ENCODE results near the gene HTR1E.

The HTR1E gene

GRCh38 chr6:87059943-87060342, 122.6 kb downstream of the HTR1E start:
- DNase-seq (ENCODE audit: low read depth): no peak
- TF ChIP-seq, protein P1, sequence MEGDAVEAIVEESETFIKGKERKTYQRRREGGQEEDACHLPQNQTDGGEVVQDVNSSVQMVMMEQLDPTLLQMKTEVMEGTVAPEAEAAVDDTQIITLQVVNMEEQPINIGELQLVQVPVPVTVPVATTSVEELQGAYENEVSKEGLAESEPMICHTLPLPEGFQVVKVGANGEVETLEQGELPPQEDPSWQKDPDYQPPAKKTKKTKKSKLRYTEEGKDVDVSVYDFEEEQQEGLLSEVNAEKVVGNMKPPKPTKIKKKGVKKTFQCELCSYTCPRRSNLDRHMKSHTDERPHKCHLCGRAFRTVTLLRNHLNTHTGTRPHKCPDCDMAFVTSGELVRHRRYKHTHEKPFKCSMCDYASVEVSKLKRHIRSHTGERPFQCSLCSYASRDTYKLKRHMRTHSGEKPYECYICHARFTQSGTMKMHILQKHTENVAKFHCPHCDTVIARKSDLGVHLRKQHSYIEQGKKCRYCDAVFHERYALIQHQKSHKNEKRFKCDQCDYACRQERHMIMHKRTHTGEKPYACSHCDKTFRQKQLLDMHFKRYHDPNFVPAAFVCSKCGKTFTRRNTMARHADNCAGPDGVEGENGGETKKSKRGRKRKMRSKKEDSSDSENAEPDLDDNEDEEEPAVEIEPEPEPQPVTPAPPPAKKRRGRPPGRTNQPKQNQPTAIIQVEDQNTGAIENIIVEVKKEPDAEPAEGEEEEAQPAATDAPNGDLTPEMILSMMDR (IDR thresholded peaks at IDR 0.05; ENCODE audit: insufficient read depth, low read depth, low read length, missing control alignments): no peak
- H3K4me3 ChIP-seq (ENCODE audit: low read length): no peak overlapping the region

GRCh38 chr6:87065117-87065516, 127.8 kb downstream of the HTR1E start:
- no peak overlapping the region for H3K4me3 ChIP-seq (ENCODE audit: low read length)
- no peak for DNase-seq (ENCODE audit: low read depth)
- TF ChIP-seq, protein P1 (IDR thresholded peaks at IDR 0.05; ENCODE audit: insufficient read depth, low read depth, low read length, missing control alignments): no peak

Measured in epithelial cell of esophagus (primary cell).